GM21390 (cell line): Measurements from ENCODE around the gene WTAP.
"Not testable (repeated sequence)": the region's sequence is repeated elsewhere in the genome, so short reads cannot be mapped to it uniquely, and the experiment has no call there.

Source experiments
- ATAC-seq: cut with Tn5 transposase; IDR thresholded peaks from one replicate; pipeline ENCODE4 v1.9.1; 2021; ENCODE audit not compliant: unreplicated experiment

The WTAP gene

GRCh38 chr6:159760602-159761057 lies 33.3 kb downstream of the WTAP start:
- no peak for ATAC-seq

GRCh38 chr6:159761129-159761872 lies 34.0 kb downstream of the WTAP start:
- peak; percentile 2 for ATAC-seq

GRCh38 chr6:159761873-159762680 lies 34.8 kb downstream of the WTAP start, which contains the start of gene ACAT2:
Gene ACAT2, plus strand, starts transcription at chr6:159762045. Its CDS starts 43 bp downstream, at chr6:159762088.
- ATAC-seq = peak; percentile 96

- ATAC-seq = peak; percentile 1
Measured at GRCh38 chr6:159762681-159763293, 35.5 kb downstream of the WTAP start.

- ATAC-seq = no peak
Measured at GRCh38 chr6:159766906-159767305, 39.6 kb downstream of the WTAP start.

GRCh38 chr6:159769470-159769869 lies 42.2 kb downstream of the WTAP start:
- ATAC-seq = no peak

- no peak for ATAC-seq
Measured at GRCh38 chr6:159772196-159772595, 44.9 kb downstream of the WTAP start.

GRCh38 chr6:159777240-159777904 lies 50.1 kb downstream of the WTAP start:
- no peak for ATAC-seq

GRCh38 chr6:159778131-159778530 lies 50.8 kb downstream of the WTAP start:
- no peak for ATAC-seq

- no peak for ATAC-seq
Measured at GRCh38 chr6:159778542-159779103, 51.3 kb downstream of the WTAP start.

GRCh38 chr6:159788276-159788675 lies 61.0 kb downstream of the WTAP start:
- ATAC-seq = no peak

GRCh38 chr6:159788753-159789376 lies 61.6 kb downstream of the WTAP start:
- no peak for ATAC-seq

- ATAC-seq = peak; percentile 71
Measured at GRCh38 chr6:159789377-159790148, 62.3 kb downstream of the WTAP start, which contains the start of gene TCP1. Gene TCP1, minus strand, starts transcription at chr6:159789602. Its CDS starts 134 bp downstream, at chr6:159789468.

- ATAC-seq = peak; percentile 76
Measured at GRCh38 chr6:159790149-159790955, 63.0 kb downstream of the WTAP start, which contains the start of gene MRPL18. Gene MRPL18, plus strand, starts transcription at chr6:159790467. Its CDS starts 121 bp downstream, at chr6:159790588.

GRCh38 chr6:159790956-159791598 lies 63.8 kb downstream of the WTAP start:
- no peak for ATAC-seq

- not testable (repeated sequence) for ATAC-seq
Measured at GRCh38 chr6:159794976-159795375, 67.7 kb downstream of the WTAP start.

- ATAC-seq = no peak
Measured at GRCh38 chr6:159797554-159797953, 70.2 kb downstream of the WTAP start.
